NB4 (cell line): ENCODE data around the gene ATXN7.

ENCODE experiments used
- DNase-seq: peaks from one replicate; pipeline ENCODE4 v3.0.0; 2010; ENCODE audit warnings: low read depth
- H3K4me3 ChIP-seq: one replicate; pipeline ENCODE4 v1.5.1; 2011; ENCODE audit warnings: mild to moderate bottlenecking, low read depth, low read length, moderate library complexity
- CTCF ChIP-seq: IDR thresholded peaks from one replicate; pipeline ENCODE4 v1.5.1; 2012; ENCODE audit warnings: low read depth, low read length
- MAX ChIP-seq: IDR thresholded peaks from 2 replicates; pipeline ENCODE4 v1.6.1; 2011; ENCODE audit warnings: low read depth, low read length
- MYC ChIP-seq: IDR thresholded peaks from 2 replicates; pipeline ENCODE4 v1.6.1; 2011; ENCODE audit warnings: low read depth, low read length
- POLR2A ChIP-seq: IDR thresholded peaks from 2 replicates; pipeline ENCODE4 v1.6.1; 2011; ENCODE audit warnings: mild to moderate bottlenecking; ENCODE audit not compliant: insufficient read length; ENCODE audit errors: extremely low read depth

The ATXN7 gene

GRCh38 chr3:63972987-63973386 lies 109.3 kb downstream of the ATXN7 start:
- DNase-seq: no peak
- no peak for TF ChIP-seq CTCF
- no peak for TF ChIP-seq MAX
- TF ChIP-seq POLR2A: no peak
- no peak for TF ChIP-seq MYC
- H3K4me3 ChIP-seq: no peak overlapping the region

GRCh38 chr3:63973406-63973805 lies 109.7 kb downstream of the ATXN7 start:
- TF ChIP-seq POLR2A (no peak), MAX (no peak), MYC (no peak), CTCF (no peak)
- H3K4me3 ChIP-seq: no peak overlapping the region
- DNase-seq: no peak

GRCh38 chr3:63974451-63974850 lies 110.8 kb downstream of the ATXN7 start:
- TF ChIP-seq MAX: no peak
- no peak for DNase-seq
- H3K4me3 ChIP-seq: no peak overlapping the region

- peak; percentile 47 for DNase-seq
- TF ChIP-seq MAX (no peak), POLR2A (no peak), CTCF (no peak)
- H3K4me3 ChIP-seq: no peak overlapping the region
Measured at GRCh38 chr3:63975723-63976122, 112.1 kb downstream of the ATXN7 start.

- DNase-seq: peak; percentile 81
- no peak overlapping the region for H3K4me3 ChIP-seq
- TF ChIP-seq POLR2A (no peak), MAX (0 out of 2 replicates have a peak, but pooled peaks have one; percentile 45), MYC (peak; percentile 32; the same call in 1 of the 2 replicates), CTCF (no peak)
Measured at GRCh38 chr3:63976161-63976871, 112.6 kb downstream of the ATXN7 start.

- no peak overlapping the region for H3K4me3 ChIP-seq
- no peak for DNase-seq
- TF ChIP-seq MYC: no peak
- no peak for TF ChIP-seq CTCF
- TF ChIP-seq POLR2A: no peak
- no peak for TF ChIP-seq MAX
Measured at GRCh38 chr3:63976872-63977200, 113.2 kb downstream of the ATXN7 start.
